Endometrial microvascular endothelial cells (primary cell): Measurements from ENCODE around the gene RHNO1. TPM values are rescaled to one million over a fixed set of nuclear protein-coding genes. Genes with fewer than 3 reads are reported as not detected.

Source experiments
- in situ Hi-C: cut with HindIII; loops from 2 replicates; pipeline ENCODE4 v1.10.0; 2017; ENCODE audit warnings: low sequenced_read_pairs, low pct_unique_long_range_greater_than_20kb; ENCODE audit errors: inconsistent ontology term
- total RNA-seq: library from RNA; depleted of rRNA; stranded (reverse); fragments of >200 nt; gene quantifications from one replicate; pipeline ENCODE4 v1.2.3, GENCODE V29; 2015; ENCODE audit errors: inconsistent ontology term

Gene RHNO1
- 52.6 TPM for total RNA-seq

GRCh38 chr12:2877047-2877952 is at the start of gene RHNO1, which contains the start of gene FOXM1:
Gene RHNO1 (plus strand): TSS chr12:2877223. CDS start chr12:2885367, 8,144 bp downstream.
Gene FOXM1 (minus strand): TSS chr12:2877174. CDS start chr12:2874478, 2,696 bp downstream.
- in situ Hi-C loops = no loop called here

- in situ Hi-C loops = no loop called here
Measured at GRCh38 chr12:2829275-2829674, 47.7 kb upstream of the RHNO1 start.

GRCh38 chr12:2832550-2833127 is 44.4 kb upstream of the RHNO1 start:
- in situ Hi-C loops = no loop called here

- in situ Hi-C loops = no loop called here
Measured at GRCh38 chr12:2833327-2833726, 43.7 kb upstream of the RHNO1 start.

- in situ Hi-C loops = no loop called here
Measured at GRCh38 chr12:2833810-2834209, 43.2 kb upstream of the RHNO1 start.

GRCh38 chr12:2834581-2835491 is 42.2 kb upstream of the RHNO1 start, which contains the start of gene NRIP2:
Gene NRIP2 (minus strand): TSS chr12:2835035. CDS start chr12:2834983, 52 bp downstream.
- in situ Hi-C loops = no loop called here

- in situ Hi-C loops = no loop called here
Measured at GRCh38 chr12:2835691-2836403, 41.2 kb upstream of the RHNO1 start.

- in situ Hi-C loops = no loop called here
Measured at GRCh38 chr12:2836574-2836973, 40.4 kb upstream of the RHNO1 start.

GRCh38 chr12:2841056-2841650 is 35.9 kb upstream of the RHNO1 start:
- in situ Hi-C loops = no loop called here

- in situ Hi-C loops = no loop called here
Measured at GRCh38 chr12:2842948-2843347, 34.1 kb upstream of the RHNO1 start.

- in situ Hi-C loops = no loop called here
Measured at GRCh38 chr12:2844786-2845185, 32.2 kb upstream of the RHNO1 start.

- in situ Hi-C loops = no loop called here
Measured at GRCh38 chr12:2845280-2845679, 31.7 kb upstream of the RHNO1 start.

- in situ Hi-C loops = no loop called here
Measured at GRCh38 chr12:2851931-2852330, 25.1 kb upstream of the RHNO1 start.

- in situ Hi-C loops = no loop called here
Measured at GRCh38 chr12:2853626-2854025, 23.4 kb upstream of the RHNO1 start.

- in situ Hi-C loops = no loop called here
Measured at GRCh38 chr12:2854669-2855453, 22.2 kb upstream of the RHNO1 start.

- in situ Hi-C loops = no loop called here
Measured at GRCh38 chr12:2855546-2855945, 21.5 kb upstream of the RHNO1 start.

GRCh38 chr12:2856051-2856450 is 21.0 kb upstream of the RHNO1 start:
- in situ Hi-C loops = no loop called here
